ENCODE results near the gene GPR155.
A peak's percentile ranks its signal among the peaks of the same experiment; 100 is the strongest.
"Not testable (repeated sequence)": the region's sequence is repeated elsewhere in the genome, so short reads cannot be mapped to it uniquely, and the experiment has no call there.

GPR155 gene

DNA sequence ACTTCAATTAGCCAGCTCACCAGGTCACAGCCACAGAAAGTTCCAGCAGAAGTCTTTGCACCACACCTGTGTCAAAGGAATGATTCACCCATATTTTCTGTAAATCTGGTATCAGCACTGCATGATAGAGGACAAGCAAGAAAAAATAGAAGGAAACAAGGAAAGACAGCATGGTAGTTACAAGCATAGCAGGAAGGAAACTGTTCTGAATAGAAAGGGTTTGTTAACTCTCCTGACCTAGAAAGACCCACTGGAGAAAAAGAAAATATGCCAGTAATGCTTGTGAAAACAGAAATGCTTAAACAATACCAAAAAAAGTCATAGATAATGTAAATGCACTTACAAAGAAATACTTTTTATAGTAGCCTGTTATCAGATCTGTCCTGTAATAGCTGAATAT is 50.5 kb downstream of the GPR155 start:
- DNase-seq = no peak

- no peak for DNase-seq
These were observed 54.9 kb downstream of the GPR155 start for GRCh38 chr2:174431902-174432301.

DNA sequence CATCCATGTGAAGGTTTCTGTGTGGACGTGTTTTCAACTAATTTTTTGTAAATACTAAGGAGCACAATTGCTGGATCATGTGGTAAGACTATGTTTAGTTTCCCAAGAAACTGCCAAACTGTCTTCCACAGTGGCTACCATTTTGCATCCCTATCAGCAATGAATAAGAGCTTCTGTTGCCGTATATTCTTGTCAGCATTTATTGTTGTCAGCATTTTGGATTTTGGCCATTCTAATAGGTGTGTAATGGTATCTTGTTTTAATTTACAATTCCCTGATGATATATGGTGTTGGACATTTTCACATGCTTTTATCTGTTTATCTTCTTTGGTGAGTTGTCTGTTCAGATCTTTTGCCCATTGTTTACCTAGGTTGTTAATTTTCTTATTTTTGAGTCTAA is 56.8 kb downstream of the GPR155 start:
- DNase-seq = no peak

- no peak for DNase-seq
These were observed 58.6 kb downstream of the GPR155 start for GRCh38 chr2:174428214-174428613.

DNA sequence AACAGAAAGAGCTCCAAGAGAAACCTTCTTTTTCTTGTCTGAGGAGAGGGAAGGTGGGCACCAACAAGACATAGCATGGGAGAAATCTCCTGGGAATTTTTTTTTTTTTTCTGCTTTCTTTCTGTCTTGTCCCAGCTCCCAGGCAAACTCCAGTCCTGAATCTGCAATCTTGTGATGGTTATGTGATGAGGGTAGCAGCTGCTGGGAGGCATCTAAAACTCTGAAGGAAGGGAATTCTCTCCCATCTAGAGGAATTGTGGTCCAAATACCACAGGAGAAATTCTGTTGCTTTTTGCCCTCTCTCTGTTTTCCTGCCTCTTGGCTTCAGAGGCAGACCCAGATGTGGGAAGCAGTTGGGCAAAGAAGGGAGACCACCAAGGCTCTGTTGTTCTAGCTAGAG is 74.6 kb downstream of the GPR155 start:
- DNase-seq = no peak

GRCh38 chr2:174410039-174410438 is 76.8 kb downstream of the GPR155 start:
- not testable (repeated sequence) for DNase-seq

- no peak for DNase-seq
These were observed 83.2 kb downstream of the GPR155 start for GRCh38 chr2:174403628-174404027.

DNA sequence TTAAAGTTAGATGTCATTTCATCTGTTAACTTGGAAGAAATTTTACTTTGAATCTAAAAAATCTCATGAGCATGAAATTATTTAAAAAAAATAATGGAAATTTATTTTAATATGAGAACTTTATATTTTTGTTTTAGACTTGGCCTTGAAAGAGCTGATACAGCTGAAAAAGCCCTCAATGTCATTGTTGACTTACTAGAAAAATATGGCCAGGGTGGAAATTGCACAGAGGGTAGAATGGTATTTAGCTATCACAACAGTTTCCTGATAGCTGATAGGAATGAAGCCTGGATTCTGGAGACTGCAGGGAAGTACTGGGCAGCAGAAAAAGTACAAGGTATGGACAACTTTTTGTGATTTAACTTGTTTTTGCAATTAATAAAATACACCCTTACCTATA is 86.0 kb downstream of the GPR155 start:
- DNase-seq = no peak

DNA sequence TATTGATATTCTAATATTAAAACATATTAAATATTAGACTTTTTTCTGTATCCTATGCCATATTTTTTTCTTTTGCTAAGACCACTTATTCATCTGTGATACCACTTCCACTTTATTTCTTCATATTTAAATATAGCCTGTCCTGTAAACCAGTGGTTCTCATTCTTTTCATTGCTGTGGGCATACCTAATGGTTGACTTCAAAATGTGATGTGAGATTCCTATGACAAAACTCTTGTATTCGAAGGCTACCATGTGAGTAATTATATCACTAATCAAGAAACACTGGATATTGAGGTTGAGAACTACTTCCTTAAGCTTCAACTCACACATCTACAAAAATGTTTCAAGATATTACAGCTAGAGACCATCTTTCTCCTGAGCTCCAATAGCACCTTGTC is 87.7 kb downstream of the GPR155 start:
- DNase-seq = no peak

DNA sequence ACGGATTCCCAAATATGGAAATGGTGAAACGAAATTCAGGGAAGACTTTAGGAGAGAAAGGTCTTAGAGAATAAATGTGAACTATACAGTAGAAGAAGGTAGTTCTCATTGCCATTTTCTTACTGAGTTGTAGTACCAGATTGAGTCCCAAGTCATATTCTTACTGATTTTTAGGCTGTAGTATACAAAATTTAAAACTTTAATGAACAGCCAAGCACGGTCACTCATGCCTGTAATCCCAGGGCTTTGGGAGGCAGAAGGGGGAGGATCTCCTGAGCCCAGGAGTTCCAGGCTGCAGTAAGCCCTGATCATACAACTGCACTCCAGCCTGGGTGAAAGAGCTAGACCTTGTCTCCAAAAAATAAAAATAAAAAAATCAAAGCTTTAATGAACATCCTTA is 89.1 kb downstream of the GPR155 start:
- DNase-seq = no peak

DNA sequence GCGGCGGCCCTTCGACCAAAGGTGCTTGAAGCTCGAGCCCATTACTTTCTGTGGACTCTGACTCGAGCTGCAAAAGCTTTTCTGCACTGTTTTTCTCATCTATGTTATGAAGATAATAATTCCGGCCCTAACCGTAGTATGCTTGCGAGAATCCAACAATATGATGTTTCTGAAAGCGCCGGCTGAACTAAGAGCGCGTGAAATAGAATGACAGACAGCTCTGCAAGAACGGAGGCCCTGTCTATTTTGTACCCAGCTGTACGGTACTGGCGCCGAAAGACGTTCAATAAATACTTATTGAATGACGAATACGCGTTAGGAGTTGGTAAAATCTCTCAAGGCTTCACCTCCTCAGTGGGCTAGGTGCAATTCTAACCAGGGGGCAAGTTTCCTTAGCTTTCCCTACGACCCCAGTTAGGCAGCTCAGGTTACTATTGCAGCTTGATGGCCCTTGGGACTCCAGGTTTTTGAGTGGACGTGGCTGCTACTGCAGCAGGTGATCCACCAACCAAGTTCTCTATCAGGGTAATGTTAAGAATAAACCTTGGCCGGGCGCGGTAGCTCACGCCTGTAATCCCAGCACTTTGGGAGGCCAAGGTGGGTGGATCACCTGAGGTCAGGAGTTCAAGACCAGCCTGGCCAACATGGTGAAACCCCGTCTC is 90.7 kb downstream of the GPR155 start:
- no peak for DNase-seq

- DNase-seq = peak; percentile 64 to 82 (median 74)
These were observed 91.4 kb downstream of the GPR155 start, which contains the start of gene SCRN3 for GRCh38 chr2:174395284-174395968. Gene SCRN3 (plus strand): TSS chr2:174395730. CDS start chr2:174398284, 2,554 bp downstream.

DNA sequence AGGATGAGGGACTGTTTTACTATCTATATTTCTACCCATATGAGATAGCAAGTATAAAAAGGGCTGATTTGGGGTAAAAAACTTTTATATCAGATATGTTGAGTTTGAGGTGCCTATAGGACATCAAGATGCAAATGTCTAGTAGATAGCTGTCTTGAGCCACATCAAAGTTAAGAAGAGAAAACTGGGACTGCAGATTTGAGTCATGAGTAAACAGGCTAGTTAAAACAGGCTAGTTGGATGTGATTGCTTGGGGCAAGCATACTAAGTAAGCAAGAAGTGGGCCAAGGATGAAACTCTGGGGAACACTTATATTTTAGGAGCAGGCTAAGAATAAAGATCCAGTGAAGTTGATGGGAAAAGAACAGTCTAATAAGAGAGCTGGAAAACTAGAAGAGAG is 94.1 kb downstream of the GPR155 start:
- DNase-seq = no peak

GRCh38 chr2:174390303-174390702 is 96.5 kb downstream of the GPR155 start:
- DNase-seq = not testable (repeated sequence)

DNA sequence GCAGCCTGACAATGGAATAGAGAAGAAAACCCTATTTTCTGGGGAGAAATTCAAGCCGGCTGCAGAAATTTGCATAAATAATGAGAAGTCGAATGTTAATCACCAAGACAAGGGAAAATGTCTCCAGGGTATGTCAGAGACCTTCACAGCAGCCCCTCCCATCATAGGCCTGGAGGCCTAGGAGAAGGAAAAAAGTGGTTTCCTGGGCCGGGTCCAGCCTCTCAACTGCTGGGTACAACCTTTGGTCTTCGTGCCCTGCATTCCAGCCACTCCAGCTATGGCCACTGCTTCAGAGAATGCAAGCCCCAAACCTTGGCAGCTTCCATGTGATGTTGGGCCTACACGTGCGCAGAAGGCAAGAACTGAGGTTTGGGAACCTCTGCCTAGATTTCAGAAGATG is 97.3 kb downstream of the GPR155 start:
- DNase-seq = no peak

GRCh38 chr2:174388706-174389105 is 98.1 kb downstream of the GPR155 start:
- not testable (repeated sequence) for DNase-seq

DNA sequence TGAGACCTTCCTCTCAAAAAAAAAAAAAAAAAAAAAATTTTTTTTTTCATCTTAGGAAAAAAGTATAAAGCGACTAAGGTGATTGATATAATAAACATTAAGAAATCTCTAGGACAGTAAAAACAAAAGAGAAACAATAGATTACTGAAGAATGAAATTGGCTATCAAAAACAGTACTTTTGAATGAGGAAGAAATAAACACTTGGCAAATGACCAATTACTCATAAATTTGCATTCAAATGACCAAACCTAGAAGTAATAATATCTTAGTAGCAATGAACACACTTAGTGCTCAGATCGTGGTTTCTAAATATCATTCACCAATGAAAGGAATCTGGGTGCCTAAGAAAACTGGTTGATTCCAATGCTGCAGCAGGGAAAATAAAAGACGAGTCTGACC is 101.6 kb downstream of the GPR155 start:
- DNase-seq = no peak

DNA sequence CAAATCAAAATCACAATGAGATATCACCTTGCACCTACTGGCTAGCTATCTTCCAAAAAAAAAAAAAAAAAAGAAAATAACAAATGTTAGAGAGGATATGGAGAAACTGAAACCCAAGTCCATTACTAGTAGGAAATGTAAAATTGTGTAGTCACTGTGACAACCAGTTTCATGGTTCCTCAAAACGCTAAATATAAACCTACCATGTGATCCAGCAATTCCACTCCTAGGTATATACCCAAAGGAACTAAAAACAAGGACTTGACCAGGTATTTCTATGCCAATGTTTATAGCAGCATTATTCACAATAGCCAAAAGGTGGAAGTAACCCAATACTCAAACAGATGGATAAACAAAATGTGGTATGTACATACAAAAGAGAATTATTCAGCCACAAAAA is 103.0 kb downstream of the GPR155 start:
- no peak for DNase-seq

Data from T-helper 1 cell (primary cell).